CD1c-positive myeloid dendritic cell (primary cell): ENCODE measurements around the gene DGKI.

Source experiments
- DNase-seq: peaks from one replicate; pipeline ENCODE4 v3.0.0-alpha.2; 2016; ENCODE audit errors: extremely low spot score

The DGKI gene

DNA sequence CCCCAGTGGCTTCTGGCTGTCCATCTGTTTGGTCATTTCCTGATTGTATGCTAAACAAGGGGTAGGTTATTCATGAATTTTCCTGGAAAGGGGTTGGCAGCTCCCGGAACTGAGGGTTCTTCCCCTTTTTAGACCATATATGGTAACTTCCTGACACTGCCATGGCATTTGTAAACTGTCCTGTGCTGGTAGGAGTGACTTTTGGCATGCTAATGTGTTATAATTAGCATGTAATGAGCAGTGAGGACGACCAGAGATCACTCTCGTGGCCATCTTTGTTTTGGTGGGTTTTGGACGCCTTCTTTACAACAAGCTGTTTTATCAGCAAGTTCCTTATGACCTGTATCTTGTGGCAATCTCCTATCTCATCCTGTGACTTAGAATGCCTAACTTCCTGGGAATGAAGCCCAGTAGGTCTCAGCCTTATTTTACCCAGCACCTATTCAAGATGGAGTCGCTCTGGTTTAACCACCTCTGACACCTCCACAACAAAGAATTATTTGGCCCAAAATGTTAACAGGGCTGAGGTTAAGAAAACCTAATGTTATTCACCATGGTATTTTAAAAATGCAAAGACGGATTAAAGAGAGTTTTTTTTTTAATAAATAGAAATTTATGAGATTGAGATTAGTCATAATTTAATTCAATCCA lies 500.9 kb downstream of the DGKI start:
- no peak for DNase-seq

DNA sequence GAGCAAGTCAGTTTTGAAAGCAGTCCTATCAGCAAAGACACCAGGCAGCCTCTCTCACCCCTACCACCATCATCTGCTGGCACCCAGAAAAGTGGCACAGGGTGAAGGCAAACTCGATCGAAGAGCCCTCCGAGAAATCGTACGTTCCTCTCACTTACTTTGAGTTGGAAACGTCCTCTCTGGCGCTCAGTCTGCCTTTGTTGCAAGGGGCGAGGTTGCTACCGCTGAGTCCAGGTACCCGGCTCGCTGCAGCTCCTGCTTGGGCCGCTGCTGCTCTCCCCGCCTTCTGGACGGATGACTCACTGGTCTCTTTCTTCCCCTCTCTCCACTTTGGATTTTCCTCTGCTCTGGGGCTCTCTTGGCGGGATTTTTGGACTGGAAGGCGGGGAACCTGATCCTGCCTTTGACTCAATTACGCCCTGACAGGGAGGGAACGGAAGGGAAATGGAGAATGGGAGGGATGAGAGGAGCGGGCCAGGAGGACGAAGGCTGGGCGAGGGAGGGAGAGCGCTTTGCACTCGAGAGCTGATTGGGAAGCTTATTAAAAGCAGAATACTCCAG lies 503.4 kb downstream of the DGKI start, which contains the start of gene PTN:
TSS of gene PTN (minus strand) at position 453 of the 561 bp plus-strand sequence. CDS start 88,760 bp downstream, outside the sequence.
- DNase-seq = no peak

DNA sequence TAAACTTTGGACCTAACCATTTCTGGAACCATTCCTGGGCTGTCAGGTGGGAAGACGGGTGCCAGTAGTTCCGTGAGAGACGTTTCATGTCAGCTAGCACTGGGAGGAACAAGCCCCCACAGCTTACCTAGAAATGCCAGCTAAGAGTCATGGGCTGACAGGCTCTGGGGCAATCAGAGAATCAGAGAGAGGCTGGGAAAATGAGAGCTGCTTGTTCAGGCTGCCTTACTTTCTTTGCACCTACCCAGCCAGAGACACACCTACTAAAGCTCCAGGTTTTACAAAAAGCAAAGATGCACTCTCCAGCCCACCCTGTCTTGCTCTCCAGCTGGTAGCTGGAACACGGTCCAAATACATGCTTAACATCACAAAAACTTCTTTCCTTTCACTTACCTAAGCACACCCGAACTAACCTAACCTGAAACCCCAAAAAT lies 503.9 kb downstream of the DGKI start:
- DNase-seq = no peak

DNA sequence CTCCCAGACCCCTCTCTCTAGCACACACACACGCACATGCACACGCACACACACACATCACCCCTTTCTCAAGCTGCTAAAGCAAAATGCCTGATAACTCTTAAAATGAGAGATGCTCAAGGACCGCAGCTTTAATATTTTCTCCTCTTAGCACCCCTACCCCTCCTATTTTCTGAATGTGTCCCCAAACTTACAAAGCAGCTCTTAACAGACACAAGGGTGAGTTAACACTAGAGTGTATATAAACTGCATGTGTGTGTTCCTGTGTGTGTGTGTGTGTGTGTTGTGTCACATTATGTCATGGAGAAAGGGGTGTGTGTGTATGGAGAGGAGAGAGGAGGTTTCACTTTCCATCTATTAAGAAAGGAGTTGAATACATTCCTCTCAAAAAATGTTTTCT lies 504.5 kb downstream of the DGKI start:
- DNase-seq = no peak

DNA sequence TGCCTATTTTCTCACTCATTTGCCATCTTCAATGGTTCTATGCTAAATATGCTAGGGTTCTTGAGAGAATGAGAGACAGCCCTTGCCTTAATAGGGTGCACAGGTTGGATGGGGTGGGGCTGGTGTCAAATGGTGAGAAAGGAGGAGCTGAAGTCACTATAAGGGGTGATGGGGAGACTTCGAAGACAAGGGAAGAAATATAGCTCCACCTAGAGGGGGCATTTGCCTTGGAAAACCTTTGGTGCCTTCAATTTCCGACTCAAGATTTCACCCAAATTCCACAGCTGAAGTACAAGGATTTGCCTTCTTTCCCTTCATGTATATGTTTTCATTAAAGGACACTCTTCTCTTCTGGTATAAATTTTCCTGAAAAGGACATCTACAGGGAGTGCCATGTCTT lies 508.9 kb downstream of the DGKI start:
- DNase-seq = no peak

DNA sequence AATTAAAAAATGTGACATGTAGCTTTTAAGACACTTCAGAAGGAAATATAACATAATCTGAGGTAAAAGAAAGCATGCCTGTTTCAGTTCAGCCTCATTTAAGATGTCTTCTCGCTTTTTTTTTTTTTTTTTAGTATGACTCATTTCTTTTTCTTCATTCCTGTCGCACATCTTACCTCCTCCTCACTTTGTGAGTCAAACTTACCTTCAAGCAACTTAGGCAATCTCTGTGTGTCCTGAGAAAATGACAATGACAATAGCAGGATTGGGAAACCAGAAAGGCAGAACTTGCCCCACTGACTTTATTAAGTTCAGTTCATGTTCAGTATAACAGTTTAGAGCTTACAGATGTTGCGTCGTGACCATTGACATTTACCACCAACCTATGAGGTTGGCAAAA lies 511.0 kb downstream of the DGKI start:
- no peak for DNase-seq

DNA sequence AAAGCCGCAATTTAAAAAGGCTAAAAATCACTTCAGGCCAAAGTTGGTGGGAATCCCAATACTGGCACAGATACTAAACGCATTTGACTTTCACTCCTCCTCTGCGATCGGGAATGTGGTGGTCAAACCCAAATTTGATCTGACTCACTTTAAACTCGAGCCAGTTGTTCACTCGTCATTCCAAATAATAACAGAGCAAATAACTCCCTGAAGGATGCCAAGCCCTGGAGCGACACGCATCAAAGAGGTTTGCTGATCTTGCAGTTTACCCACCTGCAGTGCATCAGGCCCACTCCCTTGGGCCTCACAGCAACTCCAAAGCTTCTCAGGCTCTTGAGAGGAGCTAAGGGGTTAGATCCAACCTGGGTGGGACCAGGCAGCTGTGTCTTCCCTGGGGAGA lies 515.4 kb downstream of the DGKI start:
- DNase-seq = no peak
